Keratinocyte (primary cell): ENCODE results near the gene JAK1. TPM values are rescaled to one million over a fixed set of nuclear protein-coding genes. Genes with fewer than 3 reads are reported as not detected.

ENCODE experiments used
- DNase-seq: peaks from one replicate; pipeline ENCODE4 v3.0.0-alpha.2; 2011; ENCODE audit warnings: low read depth, missing footprints, low spot score
- FAIRE-seq: peaks from 2 replicates; lab custom pipeline; 2011; peaks lifted over from hg19 to GRCh38; lab: Jason Lieb, UNC
- H2AFZ ChIP-seq: 2 replicates; pipeline ENCODE4 v1.6.0; 2012; ENCODE audit warnings: low read length, control low read depth, inconsistent platforms; ENCODE audit not compliant: control insufficient read depth
- H3K27ac ChIP-seq: 2 replicates; pipeline ENCODE4 v1.5.1; 2011; ENCODE audit warnings: low read length; ENCODE audit not compliant: control insufficient read depth, insufficient read depth
- H3K27me3 ChIP-seq: 3 replicates; pipeline ENCODE4 v1.6.0; 2011; ENCODE audit warnings: low read length; ENCODE audit not compliant: control insufficient read depth, insufficient read depth; ENCODE audit errors: extremely low read depth
- H3K36me3 ChIP-seq, 2 experiments: 2 replicates in 1 of 2; 3 replicates in 1 of 2; pipeline ENCODE4 v1.5.1; 2011; ENCODE audit warnings: low read length in 2 of 2, mild to moderate bottlenecking in 1 of 2; ENCODE audit not compliant: control insufficient read depth in 2 of 2, insufficient read depth in 2 of 2; ENCODE audit errors: extremely low read depth in 1 of 2
- H3K4me1 ChIP-seq: 3 replicates; pipeline ENCODE4 v1.5.1; 2011; ENCODE audit warnings: low read length; ENCODE audit not compliant: control insufficient read depth, insufficient read depth; ENCODE audit errors: extremely low read depth
- H3K4me2 ChIP-seq: 3 replicates; pipeline ENCODE4 v1.6.0; 2011; ENCODE audit warnings: low read depth, low read length; ENCODE audit not compliant: control insufficient read depth, insufficient read depth; ENCODE audit errors: extremely low read depth
- H3K4me3 ChIP-seq, 3 experiments: fragments of 200-600 bp in 1 of 3; sonication (generic) in 1 of 3; 2 replicates in 2 of 3; 3 replicates in 1 of 3; pipeline ENCODE4 v1.5.1; 2011 to 2016; ENCODE audit warnings: low read length in 3 of 3, mild to moderate bottlenecking in 3 of 3, control low read depth in 2 of 3, inconsistent platforms in 1 of 3, low read depth in 1 of 3, mixed read lengths in 1 of 3, mixed run types in 1 of 3, moderate library complexity in 1 of 3; ENCODE audit not compliant: control insufficient read depth in 2 of 3, insufficient read depth in 2 of 3; ENCODE audit errors: extremely low read depth in 1 of 3
- H3K79me2 ChIP-seq: 2 replicates; pipeline ENCODE4 v1.6.0; 2012; ENCODE audit warnings: low read length; ENCODE audit not compliant: control insufficient read depth, insufficient read depth
- H3K9ac ChIP-seq: 3 replicates; pipeline ENCODE4 v1.6.0; 2011; ENCODE audit warnings: low read length; ENCODE audit not compliant: control insufficient read depth, insufficient read depth; ENCODE audit errors: extremely low read depth
- H3K9me1 ChIP-seq: 3 replicates; pipeline ENCODE4 v1.6.0; 2011; ENCODE audit warnings: low read length; ENCODE audit not compliant: control insufficient read depth, insufficient read depth; ENCODE audit errors: extremely low read depth
- H3K9me3 ChIP-seq: 2 replicates; pipeline ENCODE4 v1.5.1; 2012; ENCODE audit warnings: low read depth, low read length; ENCODE audit not compliant: control insufficient read depth
- H4K20me1 ChIP-seq: 3 replicates; pipeline ENCODE4 v1.6.0; 2011; ENCODE audit warnings: low read length; ENCODE audit not compliant: control insufficient read depth, insufficient read depth; ENCODE audit errors: extremely low read depth
- EZH2 ChIP-seq: IDR thresholded peaks from one replicate; pipeline ENCODE4 v1.6.1; 2012; ENCODE audit warnings: inconsistent platforms, mild to moderate bottlenecking, low read length, moderate library complexity
- dilution Hi-C: fragments of 300-500 bp; cut with MboI; formaldehyde crosslinking; loops from one replicate; pipeline ENCODE4 v1.7.0; 2020; ENCODE audit warnings: low sequenced_read_pairs; ENCODE audit not compliant: extremely low pct_ligation_motif_present
- polyA plus RNA-seq, 5 experiments: library from polyadenylated mRNA; depleted of rRNA in 3 of 5; stranded (reverse) in 3 of 5; stranded (forward) in 1 of 5; unstranded in 1 of 5; fragments of >200 nt; gene quantifications; 1 replicate in 1 of 5; 2 replicates in 3 of 5; 3 replicates in 1 of 5; pipeline versions ENCODE4 v1.2.1 to v1.2.3, GENCODE V29; 2011 to 2012; ENCODE audit warnings: missing spikeins in 2 of 5, low read depth in 1 of 5, low replicate concordance in 1 of 5
- TF ChIP-seq, protein P1 (sequence below), 3 experiments: IDR thresholded peaks in 1 of 3; conservative IDR thresholded peaks in 1 of 3; optimal IDR thresholded peaks in 1 of 3; 2 replicates in 2 of 3; 3 replicates in 1 of 3; pipeline versions ENCODE3 to v1.5.1; 2011; ENCODE audit warnings: low read length in 3 of 3, mild to moderate bottlenecking in 3 of 3, moderate library complexity in 2 of 3, control low read depth in 1 of 3, inconsistent platforms in 1 of 3; ENCODE audit not compliant: insufficient read depth in 2 of 3; ENCODE audit errors: extremely low read depth in 1 of 3

The JAK1 gene
- polyA plus RNA-seq, 1 donor (not counting 4 experiments of a cell fraction or from before 2014, with no cell fraction given): 50.9 TPM

- no peak overlapping the region for H3K27ac ChIP-seq
- H3K27me3 ChIP-seq: no peaks in the 10 kb centered on the region
- H3K36me3 ChIP-seq: no peaks in the 10 kb centered on the region
- no peak overlapping the region for H3K9ac ChIP-seq
- H2AFZ ChIP-seq: no peak overlapping the region
- no peaks in the 10 kb centered on the region for H3K9me3 ChIP-seq
- no peaks in the 10 kb centered on the region for H3K4me1 ChIP-seq
- H3K79me2 ChIP-seq: no peaks in the 10 kb centered on the region
- peak; percentile 34 for FAIRE-seq
- H4K20me1 ChIP-seq: no peaks in the 10 kb centered on the region
- TF ChIP-seq, protein P1, sequence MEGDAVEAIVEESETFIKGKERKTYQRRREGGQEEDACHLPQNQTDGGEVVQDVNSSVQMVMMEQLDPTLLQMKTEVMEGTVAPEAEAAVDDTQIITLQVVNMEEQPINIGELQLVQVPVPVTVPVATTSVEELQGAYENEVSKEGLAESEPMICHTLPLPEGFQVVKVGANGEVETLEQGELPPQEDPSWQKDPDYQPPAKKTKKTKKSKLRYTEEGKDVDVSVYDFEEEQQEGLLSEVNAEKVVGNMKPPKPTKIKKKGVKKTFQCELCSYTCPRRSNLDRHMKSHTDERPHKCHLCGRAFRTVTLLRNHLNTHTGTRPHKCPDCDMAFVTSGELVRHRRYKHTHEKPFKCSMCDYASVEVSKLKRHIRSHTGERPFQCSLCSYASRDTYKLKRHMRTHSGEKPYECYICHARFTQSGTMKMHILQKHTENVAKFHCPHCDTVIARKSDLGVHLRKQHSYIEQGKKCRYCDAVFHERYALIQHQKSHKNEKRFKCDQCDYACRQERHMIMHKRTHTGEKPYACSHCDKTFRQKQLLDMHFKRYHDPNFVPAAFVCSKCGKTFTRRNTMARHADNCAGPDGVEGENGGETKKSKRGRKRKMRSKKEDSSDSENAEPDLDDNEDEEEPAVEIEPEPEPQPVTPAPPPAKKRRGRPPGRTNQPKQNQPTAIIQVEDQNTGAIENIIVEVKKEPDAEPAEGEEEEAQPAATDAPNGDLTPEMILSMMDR (optimal IDR thresholded peaks at IDR 0.05 in 1 of 3, IDR thresholded peaks at IDR 0.05 in 1 of 3, conservative IDR thresholded peaks at IDR 0.05 in 1 of 3; ENCODE audit: extremely low read depth in 1 of 3, insufficient read depth in 2 of 3, low read length in 3 of 3): no peak
- TF ChIP-seq EZH2: no peak
- H3K4me3 ChIP-seq: no peak overlapping the region
- no peaks in the 10 kb centered on the region for H3K9me1 ChIP-seq
- H3K4me2 ChIP-seq: no peak overlapping the region
- no peak for DNase-seq
- dilution Hi-C loops: no loop called here
Observed at GRCh38 chr1:65011983-65012382, 45.6 kb upstream of the JAK1 start.

DNA sequence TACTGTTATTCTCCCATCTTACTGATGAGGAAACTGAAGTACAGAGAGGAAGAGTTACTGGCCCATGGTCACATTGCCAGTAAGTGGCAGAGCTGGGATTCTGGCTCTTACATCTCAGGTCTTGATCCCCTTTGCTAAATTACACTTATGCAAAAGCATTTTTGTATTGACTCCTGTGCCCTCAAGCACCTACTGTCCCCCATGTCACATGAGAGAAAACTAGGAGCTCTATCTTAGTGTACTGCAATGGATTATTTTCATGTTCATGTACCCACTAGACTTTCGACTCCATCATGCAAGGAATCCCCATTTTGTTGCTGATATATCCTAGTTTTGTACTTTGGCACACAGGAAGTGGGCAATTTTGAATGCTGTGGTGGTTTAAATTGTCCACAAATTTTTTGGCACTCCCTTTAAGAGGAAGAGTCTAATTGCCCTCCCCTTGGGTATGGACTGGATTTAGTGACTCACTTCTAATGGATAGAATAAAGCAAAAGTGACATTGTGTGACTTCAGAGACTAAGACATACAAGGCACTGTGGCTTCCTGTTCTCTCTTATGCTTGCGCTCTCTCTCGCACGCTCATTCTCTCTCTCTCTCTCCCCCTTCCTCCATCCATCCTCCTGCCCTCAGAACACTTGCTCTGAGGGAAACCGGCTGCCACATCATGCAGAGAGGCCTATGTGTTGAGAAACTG lies 43.5 kb upstream of the JAK1 start:
- dilution Hi-C loops: no loop called here

More for the DNA sequence above, 43.5 kb upstream of the JAK1 start:
- no peak overlapping the region for H3K9ac ChIP-seq
- TF ChIP-seq EZH2: no peak
- TF ChIP-seq, protein P1 (optimal IDR thresholded peaks at IDR 0.05 in 1 of 3, IDR thresholded peaks at IDR 0.05 in 1 of 3, conservative IDR thresholded peaks at IDR 0.05 in 1 of 3; ENCODE audit: extremely low read depth in 1 of 3, insufficient read depth in 2 of 3, low read length in 3 of 3): no peak
- H3K9me3 ChIP-seq: no peaks in the 10 kb centered on the region
- no peaks in the 10 kb centered on the region for H3K9me1 ChIP-seq
- DNase-seq: no peak
- no peaks in the 10 kb centered on the region for H3K27me3 ChIP-seq
- H3K79me2 ChIP-seq: no peaks in the 10 kb centered on the region
- no peaks in the 10 kb centered on the region for H4K20me1 ChIP-seq
- FAIRE-seq: no peak
- H3K4me1 ChIP-seq: no peaks in the 10 kb centered on the region
- no peak overlapping the region for H3K27ac ChIP-seq
- H2AFZ ChIP-seq: no peak overlapping the region
- no peaks in the 10 kb centered on the region for H3K36me3 ChIP-seq
- H3K4me2 ChIP-seq: no peak overlapping the region
- no peak overlapping the region for H3K4me3 ChIP-seq
